ENCODE results near the gene KCTD2. TPM values are rescaled to one million over a fixed set of nuclear protein-coding genes. Genes with fewer than 3 reads are reported as not detected.
A peak's percentile ranks its signal among the peaks of the same experiment; 100 is the strongest.

KCTD2 gene
- total and polyA plus RNA-seq, 2 of the 13 experiments (the other 11 are each of a cell fraction or from before 2014, with no cell fraction given) = 28.3 to 32.6 TPM

- peak; percentile 80; the same call in 1 of the 2 replicates for TF ChIP-seq AKNA (CRISPR knock-in tag; IDR thresholded peaks at IDR 0.05; ENCODE audit: borderline replicate concordance)
- no peak for TF ChIP-seq KLF15 (CRISPR knock-in tag; IDR thresholded peaks at IDR 0.05; ENCODE audit: borderline replicate concordance)
- no peak for TF ChIP-seq SETDB1 (CRISPR knock-in tag; IDR thresholded peaks at IDR 0.05; ENCODE audit: borderline replicate concordance)
- TF ChIP-seq KDM4B (CRISPR knock-in tag; IDR thresholded peaks at IDR 0.05) = no peak
- TF ChIP-seq ZBTB25 (CRISPR knock-in tag; IDR thresholded peaks at IDR 0.05) = peak; percentile 63; the same call in 1 of the 2 replicates
- peak; percentile 47; the same call in 1 of the 2 replicates for TF ChIP-seq SP5 (CRISPR knock-in tag; IDR thresholded peaks at IDR 0.05; ENCODE audit: borderline replicate concordance, low read depth)
- peak; percentile 21; the same call in 1 of the 2 replicates for TF ChIP-seq IKZF5 (CRISPR knock-in tag; IDR thresholded peaks at IDR 0.05)
- no peak; the same call in 1 of the 2 replicates for TF ChIP-seq ZNF670 (CRISPR knock-in tag; IDR thresholded peaks at IDR 0.05; ENCODE audit: borderline replicate concordance)
- TF ChIP-seq ISL2 (CRISPR knock-in tag; IDR thresholded peaks at IDR 0.05) = peak; percentile 50; the same call in 1 of the 2 replicates
- peak; percentile 54 for TF ChIP-seq CSRNP1 (CRISPR knock-in tag; IDR thresholded peaks at IDR 0.05)
- TF ChIP-seq PRDM4 (CRISPR knock-in tag; IDR thresholded peaks at IDR 0.05; ENCODE audit: borderline replicate concordance) = 0 out of 2 replicates have a peak, but pooled peaks have one; percentile 42
- peak; percentile 37; the same call in 1 of the 2 replicates for TF ChIP-seq HBP1 (CRISPR knock-in tag; IDR thresholded peaks at IDR 0.05; ENCODE audit: low read depth)
- peak; percentile 79 for TF ChIP-seq ZNF766 (CRISPR knock-in tag; IDR thresholded peaks at IDR 0.05; ENCODE audit: borderline replicate concordance)
These were observed 62.6 kb downstream of the KCTD2 start, which contains the start of gene ARMC7 (continued) for GRCh38 chr17:75109407-75110233.

All from HepG2 (cell line).